HCT116 (cell line): Measurements from ENCODE around the gene HOXD8. TPM values are rescaled to one million over a fixed set of nuclear protein-coding genes. Genes with fewer than 3 reads are reported as not detected.

Source experiments
- ATAC-seq: fragments of 200-7000 bp; cut with Tn5 transposase; 2 replicates; pipeline ENCODE4 v1.9.1; 2020; ENCODE audit warnings: mild to moderate bottlenecking, moderate library complexity
- BruUV-seq: library from RNA; stranded (reverse); fragments of 400-500 nt; replicated peaks from 2 replicates; lab custom pipeline; 2021; lab: Mats Ljungman, UMichigan
- CTCF ChIA-PET: fragments of 300-600 bp; sonication (Branson Sonifier 250); formaldehyde crosslinking; loops from one replicate; lab custom pipeline; 2021; ENCODE audit warnings: antibody characterized with exemption; lab: Charles Lee
- POLR2A ChIA-PET: fragments of 300-600, 350-600 bp; sonication (Branson Sonifier 250); formaldehyde crosslinking; loops from one replicate; lab custom pipeline; 2021; ENCODE audit warnings: antibody characterized with exemption; lab: Charles Lee
- RAD21 ChIA-PET, 2 experiments: fragments of 300-600 bp; sonication (Branson Sonifier 250); formaldehyde crosslinking; loops; one replicate each; lab custom pipeline; 2023; ENCODE audit warnings: low total read pairs in 2 of 2; ENCODE audit not compliant: uncharacterized antibody in 2 of 2, unreplicated experiment in 2 of 2, low non-redundant PET in 1 of 2; lab: Charles Lee
- DNase-seq: peaks from one replicate; pipeline ENCODE4 v3.0.0-alpha.2; 2010; ENCODE audit warnings: low read depth, low spot score
- H2AFZ ChIP-seq: fragments of 200-600 bp; shearing (Covaris generic), sonication (generic); 2 replicates; pipeline ENCODE4 v1.6.1; 2017; ENCODE audit warnings: low read depth, mixed run types, mixed read lengths, antibody characterized with exemption, low read length; ENCODE audit not compliant: poor library complexity, severe bottlenecking
- H3K27ac ChIP-seq: 2 replicates; pipeline ENCODE4 v1.5.1; 2012; ENCODE audit warnings: low read depth, low read length
- H3K27me3 ChIP-seq: fragments of 200-600 bp; sonication (generic); 2 replicates; pipeline ENCODE4 v1.6.1; 2016; ENCODE audit warnings: mixed run types, low read length, mixed read lengths; ENCODE audit not compliant: insufficient read depth
- H3K36me3 ChIP-seq, 2 experiments: fragments of 200-500 bp in 1 of 2; fragments of 200-600 bp in 1 of 2; sonication (Bioruptor generic) in 1 of 2; sonication (generic) in 1 of 2; 2 replicates each; pipeline versions ENCODE4 v1.5.1 to v1.6.1; 2014 to 2016; ENCODE audit warnings: low read length in 2 of 2, inconsistent platforms in 1 of 2, mixed read lengths in 1 of 2, mixed run types in 1 of 2; ENCODE audit not compliant: insufficient read depth in 2 of 2, control insufficient read depth in 1 of 2
- H3K4me1 ChIP-seq, 2 experiments: fragments of 200-600 bp in 1 of 2; sonication (generic) in 1 of 2; 2 replicates each; pipeline versions ENCODE4 v1.5.1 to v1.6.1; 2012 to 2017; ENCODE audit warnings: low read length in 2 of 2, inconsistent platforms in 1 of 2, mild to moderate bottlenecking in 1 of 2, mixed read lengths in 1 of 2, mixed run types in 1 of 2, moderate library complexity in 1 of 2; ENCODE audit not compliant: insufficient read depth in 2 of 2, control insufficient read depth in 1 of 2
- H3K4me2 ChIP-seq: fragments of 200-600 bp; sonication (generic); 2 replicates; pipeline ENCODE4 v1.6.1; 2017; ENCODE audit warnings: mixed run types, low read length, mixed read lengths
- H3K4me3 ChIP-seq, 2 experiments: fragments of 200-600 bp in 1 of 2; sonication (generic) in 1 of 2; replicated peaks in 1 of 2; 2 replicates each; pipeline ENCODE4 v1.5.1; 2011 to 2016; ENCODE audit warnings: low read length in 2 of 2, control low read depth in 1 of 2, low read depth in 1 of 2, mild to moderate bottlenecking in 1 of 2, mixed read lengths in 1 of 2, mixed run types in 1 of 2
- H3K79me2 ChIP-seq: fragments of 200-600 bp; sonication (generic); 2 replicates; pipeline ENCODE4 v1.6.1; 2017; ENCODE audit warnings: mild to moderate bottlenecking, mixed run types, low read length, moderate library complexity, mixed read lengths; ENCODE audit not compliant: insufficient read depth
- H3K9ac ChIP-seq: fragments of 200-600 bp; sonication (generic); 2 replicates; pipeline ENCODE4 v1.6.1; 2016; ENCODE audit warnings: low read length, mixed read lengths
- H3K9me2 ChIP-seq: fragments of 200-600 bp; sonication (generic), shearing (Covaris generic); 2 replicates; pipeline ENCODE4 v1.6.1; 2017; ENCODE audit warnings: mixed run types, mild to moderate bottlenecking, moderate library complexity; ENCODE audit not compliant: insufficient read depth
- H3K9me3 ChIP-seq, 2 experiments: fragments of 200-500 bp in 1 of 2; fragments of 200-600 bp in 1 of 2; sonication (Bioruptor generic) in 1 of 2; sonication (generic) in 1 of 2; 2 replicates each; pipeline ENCODE4 v1.6.1; 2014 to 2017; ENCODE audit warnings: low read length in 2 of 2, mixed read lengths in 2 of 2, inconsistent platforms in 1 of 2, low read depth in 1 of 2, mild to moderate bottlenecking in 1 of 2, mixed run types in 1 of 2, moderate library complexity in 1 of 2; ENCODE audit not compliant: control insufficient read depth in 1 of 2, insufficient read depth in 1 of 2
- H4K20me1 ChIP-seq: fragments of 200-600 bp; sonication (generic), shearing (Covaris generic); 2 replicates; pipeline ENCODE4 v1.6.1; 2017; ENCODE audit warnings: mixed run types, mild to moderate bottlenecking, moderate library complexity; ENCODE audit not compliant: insufficient read depth
- CEBPB ChIP-seq: IDR thresholded peaks from 2 replicates; pipeline ENCODE4 v1.6.1; 2012; ENCODE audit warnings: low read depth
- JUND ChIP-seq: IDR thresholded peaks from 2 replicates; pipeline ENCODE4 v1.6.1; 2012
- RAD21 ChIP-seq: IDR thresholded peaks from 2 replicates; pipeline ENCODE4 v1.6.1; 2012; ENCODE audit warnings: low read depth, mild to moderate bottlenecking
- SIN3A ChIP-seq: IDR thresholded peaks from 2 replicates; pipeline ENCODE4 v1.6.1; 2012; ENCODE audit warnings: low read depth
- TCF7L2 ChIP-seq: IDR thresholded peaks from 2 replicates; pipeline ENCODE4 v1.7.0; 2011; ENCODE audit warnings: borderline replicate concordance, inconsistent platforms; ENCODE audit not compliant: insufficient read depth, insufficient read length; ENCODE audit errors: extremely low read depth
- ZFX ChIP-seq: fragments of 450-650 bp; IDR thresholded peaks from 2 replicates; pipeline ENCODE4 v1.6.1; 2017
- ZNF274 ChIP-seq: fragments of 200-500 bp; sonication (Bioruptor generic); IDR thresholded peaks from 2 replicates; pipeline ENCODE4 v1.6.1; 2014; ENCODE audit warnings: mild to moderate bottlenecking, low read depth, low read length, inconsistent platforms
- intact Hi-C: fragments of 100-400 bp; cut with micrococcal nuclease; formaldehyde crosslinking; loops from 2 replicates; pipeline ENCODE4 v1.10.0; 2022
- total RNA-seq: library from RNA; stranded (reverse); gene quantifications from one replicate; pipeline ENCODE4 v1.2.1, GENCODE V29; 2021; ENCODE audit not compliant: unreplicated experiment
- TF ChIP-seq, protein P1 (sequence below): IDR thresholded peaks from 2 replicates; pipeline ENCODE4 v1.6.1; 2011; ENCODE audit warnings: mild to moderate bottlenecking, low read length, moderate library complexity; ENCODE audit not compliant: insufficient replicate concordance; ENCODE audit errors: extremely low read depth

HOXD8 gene
- total RNA-seq, 1 experiment from 2014 or later, result 6.0 TPM

- TF ChIP-seq, protein P1, sequence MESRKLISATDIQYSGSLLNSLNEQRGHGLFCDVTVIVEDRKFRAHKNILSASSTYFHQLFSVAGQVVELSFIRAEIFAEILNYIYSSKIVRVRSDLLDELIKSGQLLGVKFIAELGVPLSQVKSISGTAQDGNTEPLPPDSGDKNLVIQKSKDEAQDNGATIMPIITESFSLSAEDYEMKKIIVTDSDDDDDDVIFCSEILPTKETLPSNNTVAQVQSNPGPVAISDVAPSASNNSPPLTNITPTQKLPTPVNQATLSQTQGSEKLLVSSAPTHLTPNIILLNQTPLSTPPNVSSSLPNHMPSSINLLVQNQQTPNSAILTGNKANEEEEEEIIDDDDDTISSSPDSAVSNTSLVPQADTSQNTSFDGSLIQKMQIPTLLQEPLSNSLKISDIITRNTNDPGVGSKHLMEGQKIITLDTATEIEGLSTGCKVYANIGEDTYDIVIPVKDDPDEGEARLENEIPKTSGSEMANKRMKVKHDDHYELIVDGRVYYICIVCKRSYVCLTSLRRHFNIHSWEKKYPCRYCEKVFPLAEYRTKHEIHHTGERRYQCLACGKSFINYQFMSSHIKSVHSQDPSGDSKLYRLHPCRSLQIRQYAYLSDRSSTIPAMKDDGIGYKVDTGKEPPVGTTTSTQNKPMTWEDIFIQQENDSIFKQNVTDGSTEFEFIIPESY, result no peak
- TF ChIP-seq RAD21 (no peak), JUND (no peak), SIN3A (no peak), ZFX (no peak)
- TF ChIP-seq, all 23 proteins: peak for 0
Observed at GRCh38 chr2:176124110-176124946, 5.2 kb upstream of the HOXD8 start (continued).

- POLR2A ChIA-PET, result no interaction called here
- H3K79me2 ChIP-seq, result no peaks in the 10 kb centered on the region
- CTCF ChIA-PET, result interaction anchor here (1.0 to 3.9 kb wide), 4 partner anchors 15 to 1024 kb away, joined by 4 to 31 read pairs (median 17); no protein-coding TSS in a partner anchor
- H3K4me2 ChIP-seq, result no peak overlapping the region
- no peaks in the 10 kb centered on the region for H4K20me1 ChIP-seq
- no peak overlapping the region for H2AFZ ChIP-seq
- H3K27me3 ChIP-seq, result no peaks in the 10 kb centered on the region
- BruUV-seq, result no TSS peak
- no peak for TF ChIP-seq CEBPB
- TF ChIP-seq, protein P1, result no peak
- TF ChIP-seq ZNF274, result no peak
- TF ChIP-seq TCF7L2, result no peak
- H3K4me1 ChIP-seq, result peaks cover 0 to 8% of the 10 kb centered on the region in 2 experiments; a peak in 2 of 4 replicates
- intact Hi-C loops, result loop anchor here (5.0 kb wide), 3 partner anchors 707 to 1632 kb away; no protein-coding TSS in a partner anchor
- RAD21 ChIA-PET, result no interaction called here
- no peak overlapping the region for H3K4me3 ChIP-seq
- no peaks in the 10 kb centered on the region for H3K36me3 ChIP-seq
- no peaks in the 10 kb centered on the region for H3K9me3 ChIP-seq
- no peak for ATAC-seq
- no peak overlapping the region for H3K27ac ChIP-seq
- no peaks in the 10 kb centered on the region for H3K9me2 ChIP-seq
- no peak overlapping the region for H3K9ac ChIP-seq
- DNase-seq, result no peak
Observed at GRCh38 chr2:176124947-176125771, 4.3 kb upstream of the HOXD8 start.
